ENCODE results near the gene CLCN3. TPM values are rescaled to one million over a fixed set of nuclear protein-coding genes. Genes with fewer than 3 reads are reported as not detected.
"Not testable (repeated sequence)": the region's sequence is repeated elsewhere in the genome, so short reads cannot be mapped to it uniquely, and the experiment has no call there.

The CLCN3 gene
- total RNA-seq, 1 donor from 2014 or later, result 111 TPM

- no peak for DNase-seq
Measured at GRCh38 chr4:169707958-169708643, 87.7 kb downstream of the CLCN3 start.

- DNase-seq, result no peak
Measured at GRCh38 chr4:169715826-169716225, 95.4 kb downstream of the CLCN3 start.

GRCh38 chr4:169716677-169717076, 96.3 kb downstream of the CLCN3 start:
- no peak for DNase-seq

- DNase-seq, result no peak
Measured at GRCh38 chr4:169720529-169720928, 100.2 kb downstream of the CLCN3 start.

- DNase-seq, result no peak
Measured at GRCh38 chr4:169723207-169723965, 103.0 kb downstream of the CLCN3 start.

- no peak for DNase-seq
Measured at GRCh38 chr4:169724260-169724659, 103.9 kb downstream of the CLCN3 start.

GRCh38 chr4:169727616-169728015, 107.2 kb downstream of the CLCN3 start:
- no peak for DNase-seq

GRCh38 chr4:169730564-169730963, 110.2 kb downstream of the CLCN3 start:
- no peak for DNase-seq

GRCh38 chr4:169738604-169739003, 118.2 kb downstream of the CLCN3 start:
- DNase-seq, result not testable (repeated sequence)

GRCh38 chr4:169741569-169741968, 121.2 kb downstream of the CLCN3 start:
- no peak for DNase-seq

- DNase-seq, result no peak
Measured at GRCh38 chr4:169744601-169745000, 124.2 kb downstream of the CLCN3 start.

- DNase-seq, result no peak
Measured at GRCh38 chr4:169745291-169745690, 124.9 kb downstream of the CLCN3 start.

- DNase-seq, result no peak
Measured at GRCh38 chr4:169756971-169757574, 136.7 kb downstream of the CLCN3 start.

- peak; percentile 92 for DNase-seq
Measured at GRCh38 chr4:169757575-169758184, 137.3 kb downstream of the CLCN3 start, which contains the start of gene HPF1. HPF1 (minus strand) TSS chr4:169757944; CDS start chr4:169757877, 67 bp downstream.

- no peak for DNase-seq
Measured at GRCh38 chr4:169758401-169758962, 138.1 kb downstream of the CLCN3 start.

- no peak for DNase-seq
Measured at GRCh38 chr4:169761846-169762245, 141.5 kb downstream of the CLCN3 start.

GRCh38 chr4:169765835-169766234, 145.5 kb downstream of the CLCN3 start:
- DNase-seq, result no peak

GRCh38 chr4:169766741-169767140, 146.4 kb downstream of the CLCN3 start:
- no peak for DNase-seq

GRCh38 chr4:169768385-169768784, 148.0 kb downstream of the CLCN3 start:
- DNase-seq, result no peak

- no peak for DNase-seq
Measured at GRCh38 chr4:169770416-169770815, 150.0 kb downstream of the CLCN3 start.

- not testable (repeated sequence) for DNase-seq
Measured at GRCh38 chr4:169771556-169772080, 151.2 kb downstream of the CLCN3 start.
